SKM-1 (cell line): ENCODE data around the gene ATE1.

Experiments
- DNase-seq: peaks from one replicate; lab custom pipeline; 2025; ENCODE audit not compliant: unreplicated experiment; lab: John Stamatoyannopoulos, UW

ATE1 gene

DNA sequence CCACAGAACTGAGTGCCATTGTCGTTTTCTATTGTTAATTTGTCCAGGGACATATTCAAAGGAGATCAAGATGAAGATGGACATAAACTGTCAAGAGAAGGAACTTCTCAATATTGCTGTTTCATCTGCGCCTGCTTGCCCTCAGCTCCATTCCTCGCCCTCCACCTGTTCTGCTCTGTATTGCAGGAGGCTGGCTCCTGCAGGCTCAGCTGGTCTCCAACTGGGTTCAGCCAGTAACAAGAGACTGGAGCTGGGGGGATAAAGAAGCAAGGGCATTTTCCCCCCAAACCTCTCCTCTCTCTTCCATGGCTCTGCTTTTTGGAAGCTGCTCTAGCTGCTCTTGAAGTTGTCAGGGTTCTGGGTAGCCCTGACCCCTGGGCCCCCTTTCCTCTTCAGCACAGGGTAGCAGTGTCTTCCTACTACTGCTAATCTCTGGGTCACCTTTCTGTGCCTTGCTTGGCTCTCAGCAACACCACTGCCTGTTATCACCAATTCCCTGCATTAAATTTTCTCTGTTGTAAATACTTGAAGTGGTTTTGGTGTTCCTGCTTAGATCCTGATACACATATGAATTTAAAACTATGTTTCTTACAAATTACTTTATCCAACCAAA lies 180.6 kb downstream of the ATE1 start:
- DNase-seq: no peak

- DNase-seq: no peak
Observed at GRCh38 chr10:121741248-121741792, 186.5 kb downstream of the ATE1 start.

DNA sequence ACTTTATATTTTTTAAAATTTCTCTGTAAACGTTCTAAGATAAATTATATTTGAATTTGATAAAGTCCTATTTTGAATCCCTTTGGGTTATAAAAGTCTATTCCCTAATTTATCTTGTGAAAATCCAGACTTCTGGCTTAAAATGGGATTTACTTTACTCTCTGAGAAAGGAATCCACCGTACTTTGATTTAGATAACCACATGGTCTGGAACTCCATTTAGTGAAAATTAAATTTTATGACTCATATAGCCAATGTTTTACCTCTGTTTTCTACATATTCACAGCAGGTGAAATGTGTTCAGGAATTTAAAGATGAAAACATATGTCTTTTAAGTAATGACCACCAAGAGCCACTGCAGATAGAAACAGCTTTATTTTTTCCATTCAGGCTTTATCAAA lies 187.8 kb downstream of the ATE1 start:
- no peak for DNase-seq

DNA sequence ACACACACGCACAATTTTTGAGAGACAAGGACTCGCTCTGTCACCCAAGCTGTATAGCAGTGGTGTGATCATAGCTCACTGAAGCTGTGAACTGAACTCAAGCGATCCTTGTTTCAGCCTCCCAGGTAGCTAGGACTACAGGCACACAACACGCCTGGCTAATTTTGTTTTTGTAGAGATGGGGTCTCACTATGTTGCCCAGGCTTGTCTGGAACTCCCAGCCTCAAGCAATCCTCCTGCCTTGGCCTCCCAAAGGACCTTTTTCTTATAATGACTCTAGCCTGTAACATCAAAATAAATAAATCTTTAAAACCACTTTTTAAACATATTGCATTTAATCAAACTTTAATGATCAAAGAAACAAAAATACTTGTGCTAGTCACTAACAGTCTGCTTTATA lies 188.7 kb downstream of the ATE1 start:
- no peak for DNase-seq

- no peak for DNase-seq
Observed at GRCh38 chr10:121736315-121737130, 191.3 kb downstream of the ATE1 start.

DNA sequence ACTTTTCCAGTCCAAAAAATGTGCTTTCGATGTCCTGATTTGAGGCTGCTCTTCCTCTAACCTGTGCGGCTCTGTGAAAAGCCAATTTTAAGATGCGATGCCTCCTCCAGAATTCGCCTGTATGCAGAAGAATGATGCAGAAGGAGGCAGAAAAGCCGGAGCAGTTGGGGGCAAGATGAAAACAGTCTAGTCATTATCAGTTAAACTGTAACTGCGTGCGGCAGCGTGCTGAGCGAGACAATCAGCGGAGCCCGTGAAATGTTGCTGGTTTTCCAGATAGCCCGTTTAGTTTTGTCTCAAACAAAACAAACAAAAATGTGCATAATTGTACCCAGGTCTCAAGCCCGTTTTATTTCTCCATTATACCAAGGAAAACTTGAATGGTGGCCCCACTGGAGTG lies 192.6 kb downstream of the ATE1 start:
- DNase-seq: no peak

GRCh38 chr10:121734589-121735045 lies 193.2 kb downstream of the ATE1 start:
- peak; percentile 12 for DNase-seq

DNA sequence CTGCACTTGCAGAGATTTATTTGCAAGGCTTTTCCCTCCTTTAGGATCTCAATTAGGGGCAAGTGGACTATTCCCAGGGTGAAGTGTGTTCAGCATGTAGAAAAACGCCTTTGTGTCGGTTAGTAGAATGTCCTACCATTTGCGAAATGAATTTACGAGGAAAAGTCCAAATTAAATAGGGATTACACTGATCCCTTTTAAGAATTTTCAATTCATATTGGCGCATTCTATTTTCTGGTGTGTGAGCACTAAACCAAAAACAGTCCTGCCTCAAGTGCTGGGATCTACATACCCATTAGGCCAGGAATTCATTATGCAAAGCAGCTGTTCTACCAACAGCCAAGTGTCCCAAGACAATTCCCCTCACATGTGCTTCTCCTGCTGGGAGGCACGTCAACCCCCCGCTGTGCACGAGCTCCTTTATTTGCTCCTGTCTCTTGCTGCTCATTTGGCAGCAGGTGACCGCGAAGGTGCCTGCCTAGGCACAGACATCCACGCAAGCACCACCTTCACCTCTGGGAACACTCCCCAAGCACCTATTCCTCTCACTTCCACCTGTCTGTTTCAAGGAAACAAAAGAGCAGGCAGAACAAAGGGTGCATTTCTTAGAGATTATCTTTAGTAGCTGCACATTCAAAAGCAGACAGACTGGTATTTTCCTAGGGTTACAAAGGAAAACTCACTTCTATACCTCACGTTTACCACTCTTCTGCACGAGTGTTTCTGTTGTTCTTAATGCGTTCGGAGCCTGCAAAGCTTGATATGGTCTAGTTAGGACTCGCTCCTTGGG lies 195.0 kb downstream of the ATE1 start:
- no peak for DNase-seq

DNA sequence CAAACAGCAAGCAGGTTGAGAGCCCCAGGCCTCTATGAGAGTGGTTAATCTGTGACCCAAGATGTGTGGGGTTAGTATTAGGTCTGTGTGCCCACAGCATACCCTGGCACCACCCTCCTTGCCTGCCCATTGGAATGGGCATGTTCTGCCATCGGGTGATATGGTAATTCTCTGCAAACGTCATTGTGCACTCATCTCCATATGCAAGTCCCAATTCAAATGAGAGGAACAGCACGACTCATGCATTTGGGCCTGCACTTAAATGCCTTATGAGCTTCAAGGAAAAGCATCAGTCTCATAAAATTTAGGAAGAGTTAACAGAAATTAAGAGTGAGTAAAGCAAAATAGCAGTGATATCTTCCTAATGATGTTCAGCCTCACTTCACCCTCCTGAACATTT lies 195.7 kb downstream of the ATE1 start:
- DNase-seq: no peak

- DNase-seq: no peak
Observed at GRCh38 chr10:121724282-121724681, 203.5 kb downstream of the ATE1 start.

DNA sequence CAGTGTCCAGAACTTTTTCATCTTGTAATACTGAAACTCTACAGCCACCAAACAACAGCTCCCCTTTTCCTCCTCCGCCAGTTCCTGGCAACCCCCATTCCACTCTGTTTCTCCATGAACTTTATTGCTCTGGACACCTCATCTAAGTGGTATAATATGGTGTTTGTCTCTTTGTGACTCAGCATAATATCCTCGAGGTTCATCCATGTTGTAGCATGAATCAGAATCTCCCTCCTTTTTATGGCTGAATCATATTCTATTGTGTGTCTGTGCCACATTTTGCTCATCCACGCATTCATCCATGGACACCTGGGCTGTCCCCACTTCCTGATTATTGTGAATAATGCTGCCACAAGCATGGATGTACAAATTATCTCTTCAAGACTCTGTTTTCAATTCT lies 205.2 kb downstream of the ATE1 start:
- no peak for DNase-seq

- DNase-seq: no peak
Observed at GRCh38 chr10:121721257-121721656, 206.6 kb downstream of the ATE1 start.

DNA sequence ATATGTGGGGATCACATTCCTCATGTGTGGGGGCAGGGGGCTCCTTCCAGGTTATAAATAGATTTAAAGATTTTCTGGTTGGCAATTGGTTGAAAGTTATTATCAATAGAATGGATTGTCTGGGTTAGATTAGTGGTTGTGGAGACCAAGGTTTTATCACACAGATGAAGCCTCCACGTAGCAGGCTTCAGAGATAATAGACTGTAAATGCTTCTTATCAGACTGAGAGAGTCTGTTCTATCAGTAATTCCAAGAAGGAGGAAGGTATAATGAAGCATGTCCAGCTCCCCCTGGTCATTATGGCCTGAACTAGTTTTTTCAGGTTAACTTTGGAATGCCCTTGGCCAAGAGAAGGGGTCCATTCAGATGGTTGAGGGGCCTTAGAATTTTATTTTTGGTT lies 211.9 kb downstream of the ATE1 start:
- no peak for DNase-seq

DNA sequence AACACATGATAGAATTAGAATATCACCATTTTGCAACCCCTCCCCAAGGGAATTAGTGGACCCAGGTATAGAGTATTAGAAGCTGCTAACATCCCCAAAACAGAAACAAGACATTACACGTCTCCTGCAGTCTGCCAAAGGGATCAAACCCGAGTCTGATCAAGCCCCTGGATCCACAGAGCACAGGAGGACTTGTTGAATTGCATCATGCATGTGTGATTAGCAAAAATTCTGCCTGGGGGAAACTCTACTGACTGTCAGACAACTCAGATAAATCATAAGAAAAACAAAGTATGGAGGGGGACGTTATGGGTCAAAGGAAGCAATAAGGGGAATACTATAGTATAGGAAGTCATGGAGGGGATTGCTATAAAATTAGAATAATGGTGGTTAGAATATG lies 212.8 kb downstream of the ATE1 start:
- DNase-seq: no peak

- no peak for DNase-seq
Observed at GRCh38 chr10:121713486-121713885, 214.3 kb downstream of the ATE1 start.

DNA sequence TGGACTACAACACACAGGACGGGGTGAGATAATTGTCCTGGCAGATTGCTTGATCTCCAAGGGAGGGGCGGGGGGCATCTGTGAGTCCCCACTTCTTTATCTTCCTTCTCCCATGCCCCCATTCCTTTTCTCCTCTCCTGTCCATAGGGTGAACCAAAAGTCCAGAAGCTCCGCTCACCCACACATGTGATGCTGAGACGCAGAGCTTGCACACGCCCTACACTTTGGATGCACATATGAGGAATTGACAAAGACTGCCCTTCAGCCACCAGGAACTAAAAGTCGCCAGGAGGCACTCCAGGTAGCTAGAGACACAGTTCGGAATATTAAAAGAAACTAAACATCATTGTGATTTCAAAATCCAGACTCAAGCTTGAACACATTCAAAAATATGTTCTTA lies 216.9 kb downstream of the ATE1 start:
- no peak for DNase-seq

GRCh38 chr10:121710207-121710606 lies 217.6 kb downstream of the ATE1 start:
- DNase-seq: no peak

DNA sequence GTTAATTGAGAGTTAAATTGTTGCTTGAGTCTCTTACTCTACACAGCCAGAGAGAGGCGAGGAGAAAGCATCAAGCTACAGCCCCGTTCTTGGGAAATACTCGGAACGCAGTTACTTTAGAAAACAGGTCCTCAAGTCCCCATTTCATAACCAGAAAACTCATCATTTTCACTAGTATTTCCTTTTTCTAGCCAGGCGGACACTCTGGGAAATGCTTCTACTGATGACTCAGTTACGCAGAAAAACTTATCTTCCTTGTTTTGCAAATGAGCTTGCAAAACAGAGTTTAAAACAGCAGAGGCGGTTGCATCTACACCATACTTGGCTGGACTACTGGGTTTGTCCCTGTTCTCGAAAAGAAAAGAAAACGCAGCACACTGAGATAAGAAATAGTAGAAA lies 218.2 kb downstream of the ATE1 start:
- DNase-seq: peak; percentile 25

DNA sequence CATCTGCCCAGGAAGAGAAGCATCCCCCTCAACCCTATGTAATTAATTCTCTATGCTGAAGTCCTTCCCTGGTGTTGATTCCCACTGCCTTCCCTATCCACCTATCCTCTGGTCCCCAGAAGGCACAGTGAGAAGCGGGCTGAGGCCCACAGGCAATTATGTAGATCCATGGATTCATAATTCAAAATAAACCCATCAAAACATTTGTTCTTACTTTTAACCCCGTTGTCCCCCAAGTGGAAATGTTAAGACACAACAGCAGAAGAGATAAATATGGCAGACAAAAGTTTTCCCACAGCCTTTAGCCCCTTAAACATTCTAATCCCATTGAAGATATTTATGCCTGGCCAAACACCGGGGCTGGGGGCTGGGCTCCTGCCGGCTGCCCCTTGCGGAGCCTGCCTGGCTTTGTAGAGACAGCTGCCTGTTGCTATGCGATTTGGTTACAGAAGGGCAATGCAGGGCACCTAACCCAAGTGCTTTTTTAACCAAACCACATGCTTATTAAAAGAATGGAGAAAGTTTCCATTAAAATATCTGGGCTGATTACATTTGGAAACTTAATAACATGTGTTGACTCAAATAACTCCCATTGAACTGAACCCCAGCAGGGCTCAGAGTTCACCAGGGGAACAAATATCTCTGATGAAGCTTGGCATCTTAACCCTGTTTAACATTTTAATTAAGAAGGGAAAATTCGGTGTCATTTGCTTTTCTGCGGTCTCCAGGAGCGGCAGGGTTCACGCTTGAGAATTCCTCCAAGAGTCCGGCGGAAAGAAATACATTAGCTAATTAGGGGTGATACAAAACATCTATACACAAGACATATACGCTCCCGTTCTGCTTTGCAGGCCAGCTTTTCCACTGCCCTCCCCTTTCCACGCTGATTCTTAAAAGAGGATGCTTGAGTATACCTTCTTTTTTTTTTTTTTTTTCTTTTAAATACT lies 218.8 kb downstream of the ATE1 start:
- DNase-seq: no peak
